ENCODE measurements around the gene COL27A1.
"Not testable (repeated sequence)": the region's sequence is repeated elsewhere in the genome, so short reads cannot be mapped to it uniquely, and the experiment has no call there.

Gene COL27A1

GRCh38 chr9:114324492-114324891, 169.2 kb downstream of the COL27A1 start:
- DNase-seq (ENCODE audit: low read depth) = no peak

GRCh38 chr9:114324965-114325364, 169.6 kb downstream of the COL27A1 start:
- DNase-seq (ENCODE audit: low read depth) = not testable (repeated sequence)

GRCh38 chr9:114325684-114326254, 170.4 kb downstream of the COL27A1 start:
- not testable (repeated sequence) for DNase-seq (ENCODE audit: low read depth)

- DNase-seq (ENCODE audit: low read depth) = no peak
These were observed 172.4 kb downstream of the COL27A1 start for GRCh38 chr9:114327749-114328148.

- not testable (repeated sequence) for DNase-seq (ENCODE audit: low read depth)
These were observed 173.1 kb downstream of the COL27A1 start for GRCh38 chr9:114328357-114328820.

GRCh38 chr9:114328937-114329624, 173.7 kb downstream of the COL27A1 start:
- not testable (repeated sequence) for DNase-seq (ENCODE audit: low read depth)

GRCh38 chr9:114329625-114330022, 174.3 kb downstream of the COL27A1 start, which contains the start of gene ORM2:
Gene ORM2 (plus strand): TSS chr9:114329869. CDS start chr9:114329905, 36 bp downstream.
- not testable (repeated sequence) for DNase-seq (ENCODE audit: low read depth)

- DNase-seq (ENCODE audit: low read depth) = no peak
These were observed 175.3 kb downstream of the COL27A1 start for GRCh38 chr9:114330636-114331035.

GRCh38 chr9:114331229-114332195, 176.2 kb downstream of the COL27A1 start:
- not testable (repeated sequence) for DNase-seq (ENCODE audit: low read depth)

- not testable (repeated sequence) for DNase-seq (ENCODE audit: low read depth)
These were observed 177.2 kb downstream of the COL27A1 start for GRCh38 chr9:114332474-114333040.

- DNase-seq (ENCODE audit: low read depth) = not testable (repeated sequence)
These were observed 178.4 kb downstream of the COL27A1 start for GRCh38 chr9:114333718-114334117.

- DNase-seq (ENCODE audit: low read depth) = no peak
These were observed 179.2 kb downstream of the COL27A1 start for GRCh38 chr9:114334490-114334889.

GRCh38 chr9:114335745-114336144, 180.4 kb downstream of the COL27A1 start:
- no peak for DNase-seq (ENCODE audit: low read depth)

- DNase-seq (ENCODE audit: low read depth) = no peak
These were observed 180.8 kb downstream of the COL27A1 start for GRCh38 chr9:114336157-114336556.

GRCh38 chr9:114336699-114337395, 181.5 kb downstream of the COL27A1 start:
- DNase-seq (ENCODE audit: low read depth) = no peak

- DNase-seq (ENCODE audit: low read depth) = no peak
These were observed 182.8 kb downstream of the COL27A1 start for GRCh38 chr9:114338187-114338586.

GRCh38 chr9:114339130-114339908, 184.0 kb downstream of the COL27A1 start:
- DNase-seq (ENCODE audit: low read depth) = peak; percentile 14

- DNase-seq (ENCODE audit: low read depth) = no peak
These were observed 186.0 kb downstream of the COL27A1 start for GRCh38 chr9:114341152-114341830.

- no peak for DNase-seq (ENCODE audit: low read depth)
These were observed 186.7 kb downstream of the COL27A1 start for GRCh38 chr9:114341991-114342390.

Measured in stimulated activated CD8-positive, alpha-beta memory T cell treated with anti-CD3 and anti-CD28 coated beads, Interleukin-12 subunit alpha, Interleukin-12 subunit beta, amount 100 ng/mL, for 4 hours (primary cell).